Stomach (tissue), 4 donors: ENCODE results near the gene MCEE.

Source experiments
- POLR2AphosphoS5 ChIP-seq, 3 donors: sonication (generic); formaldehyde crosslinking; IDR thresholded peaks; one replicate each; pipeline ENCODE4 v1.6.1; 2016; ENCODE audit warnings: antibody characterized with exemption in 3 of 3
- TF ChIP-seq, protein P1 (sequence below), 7 experiments: fragments of 450-650 bp in 4 of 7; fragments of 200-600 bp in 3 of 7; sonication (generic) in 3 of 7; IDR thresholded peaks; one replicate each; pipeline ENCODE4 v1.5.1; 2016 to 2019; ENCODE audit warnings: antibody characterized with exemption in 7 of 7, control low read depth in 2 of 7, mild to moderate bottlenecking in 1 of 7

DNA sequence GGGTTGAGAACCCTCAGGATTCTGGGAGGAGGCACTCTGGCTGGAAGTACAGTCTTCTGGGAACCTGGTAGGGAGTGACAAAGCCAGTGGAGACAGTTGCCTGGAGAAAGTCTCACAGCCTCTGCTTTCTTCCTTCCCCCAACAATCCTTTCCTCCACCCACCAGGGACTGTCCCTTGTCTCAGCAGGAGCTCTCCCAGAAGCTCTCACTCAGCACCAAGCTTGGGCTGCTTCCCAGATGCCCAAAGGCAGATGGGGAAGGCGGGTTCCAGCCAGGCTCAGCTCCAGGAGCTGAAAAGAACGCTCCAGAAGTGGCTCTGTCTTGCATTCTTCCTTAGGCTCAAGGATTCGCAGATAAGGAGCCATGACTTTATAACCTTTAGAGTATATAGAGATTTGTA lies 69.2 kb downstream of the MCEE start:
- TF ChIP-seq, protein P1, sequence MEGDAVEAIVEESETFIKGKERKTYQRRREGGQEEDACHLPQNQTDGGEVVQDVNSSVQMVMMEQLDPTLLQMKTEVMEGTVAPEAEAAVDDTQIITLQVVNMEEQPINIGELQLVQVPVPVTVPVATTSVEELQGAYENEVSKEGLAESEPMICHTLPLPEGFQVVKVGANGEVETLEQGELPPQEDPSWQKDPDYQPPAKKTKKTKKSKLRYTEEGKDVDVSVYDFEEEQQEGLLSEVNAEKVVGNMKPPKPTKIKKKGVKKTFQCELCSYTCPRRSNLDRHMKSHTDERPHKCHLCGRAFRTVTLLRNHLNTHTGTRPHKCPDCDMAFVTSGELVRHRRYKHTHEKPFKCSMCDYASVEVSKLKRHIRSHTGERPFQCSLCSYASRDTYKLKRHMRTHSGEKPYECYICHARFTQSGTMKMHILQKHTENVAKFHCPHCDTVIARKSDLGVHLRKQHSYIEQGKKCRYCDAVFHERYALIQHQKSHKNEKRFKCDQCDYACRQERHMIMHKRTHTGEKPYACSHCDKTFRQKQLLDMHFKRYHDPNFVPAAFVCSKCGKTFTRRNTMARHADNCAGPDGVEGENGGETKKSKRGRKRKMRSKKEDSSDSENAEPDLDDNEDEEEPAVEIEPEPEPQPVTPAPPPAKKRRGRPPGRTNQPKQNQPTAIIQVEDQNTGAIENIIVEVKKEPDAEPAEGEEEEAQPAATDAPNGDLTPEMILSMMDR (IDR thresholded peaks at IDR 0.05) = no peak
- TF ChIP-seq POLR2AphosphoS5 (IDR thresholded peaks at IDR 0.05) = no peak
